Karpas-422 (cell line): ENCODE data around the gene HMCN2. TPM values are rescaled to one million over a fixed set of nuclear protein-coding genes. Genes with fewer than 3 reads are reported as not detected.
"Not testable (repeated sequence)": the region's sequence is repeated elsewhere in the genome, so short reads cannot be mapped to it uniquely, and the experiment has no call there.

ENCODE experiments used
- DNase-seq: peaks from one replicate; pipeline ENCODE4 v3.0.0-alpha.2; 2015
- H2AFZ ChIP-seq: fragments of 200-600 bp; sonication (generic); 2 replicates; pipeline ENCODE4 v1.6.1; 2014; ENCODE audit warnings: antibody characterized with exemption, low read length, mixed read lengths
- H3K27ac ChIP-seq: fragments of 200-600 bp; sonication (generic); 2 replicates; pipeline ENCODE4 v1.5.1; 2014; ENCODE audit warnings: mild to moderate bottlenecking, low read length, moderate library complexity
- H3K27me3 ChIP-seq: fragments of 200-600 bp; sonication (generic); 2 replicates; pipeline ENCODE4 v1.6.1; 2014; ENCODE audit warnings: low read length, mixed read lengths
- H3K36me3 ChIP-seq: fragments of 200-600 bp; sonication (generic); 2 replicates; pipeline ENCODE4 v1.6.1; 2014; ENCODE audit warnings: low read length, mixed read lengths; ENCODE audit not compliant: insufficient read depth
- H3K4me1 ChIP-seq: fragments of 200-600 bp; sonication (generic); 2 replicates; pipeline ENCODE4 v1.6.1; 2014; ENCODE audit warnings: mild to moderate bottlenecking, low read length, mixed read lengths
- H3K4me2 ChIP-seq: fragments of 200-600 bp; sonication (generic); 2 replicates; pipeline ENCODE4 v1.6.1; 2014; ENCODE audit warnings: low read length, low read depth, mild to moderate bottlenecking; ENCODE audit not compliant: poor library complexity, severe bottlenecking
- H3K4me3 ChIP-seq: fragments of 200-600 bp; sonication (generic); 2 replicates; pipeline ENCODE4 v1.5.1; 2014; ENCODE audit warnings: mild to moderate bottlenecking, antibody characterized with exemption, low read length, mixed read lengths
- H3K79me2 ChIP-seq: fragments of 200-600 bp; sonication (generic); 2 replicates; pipeline ENCODE4 v1.6.1; 2014; ENCODE audit warnings: mild to moderate bottlenecking, low read length, mixed read lengths
- H3K9ac ChIP-seq: fragments of 200-600 bp; sonication (generic); 2 replicates; pipeline ENCODE4 v1.6.0; 2014; ENCODE audit warnings: low read length
- H3K9me2 ChIP-seq: fragments of 200-600 bp; sonication (generic), shearing (Covaris generic); replicated peaks from 2 replicates; pipeline ENCODE4 v1.6.0; 2014; ENCODE audit warnings: mild to moderate bottlenecking, low read length, moderate library complexity; ENCODE audit not compliant: insufficient read depth
- H3K9me3 ChIP-seq: fragments of 300-700, 200-600 bp; sonication (generic); 2 replicates; pipeline ENCODE4 v1.6.1; 2014; ENCODE audit warnings: low read length, mixed read lengths
- H4K20me1 ChIP-seq: fragments of 200-600 bp; sonication (generic); 2 replicates; pipeline ENCODE4 v1.6.1; 2014; ENCODE audit warnings: mild to moderate bottlenecking, antibody characterized with exemption, low read length, low read depth; ENCODE audit not compliant: insufficient read depth
- total RNA-seq: library from RNA; depleted of rRNA; stranded (reverse); fragments of >200 nt; shearing (Covaris generic); gene quantifications from 2 replicates; pipeline ENCODE4 v1.2.3, GENCODE V29; 2014; ENCODE audit warnings: low replicate concordance

Gene HMCN2
- total RNA-seq, 1 experiment from 2014 or later: not detected

- not testable (repeated sequence) for H3K36me3 ChIP-seq, H3K79me2 ChIP-seq, H3K27ac ChIP-seq, H3K4me3 ChIP-seq, H3K9me3 ChIP-seq, DNase-seq, H4K20me1 ChIP-seq, H3K9ac ChIP-seq, H3K4me2 ChIP-seq, H3K9me2 ChIP-seq, H2AFZ ChIP-seq, H3K4me1 ChIP-seq, H3K27me3 ChIP-seq
Measured at GRCh38 chr9:130277525-130277924, 12.0 kb downstream of the HMCN2 start.

GRCh38 chr9:130283539-130284248 is 18.1 kb downstream of the HMCN2 start:
- Histone ChIP-seq H3K27me3 (no peaks in the 10 kb centered on the region), H4K20me1 (no peaks in the 10 kb centered on the region), H3K36me3 (no peaks in the 10 kb centered on the region), H3K9me3 (no peaks in the 10 kb centered on the region), H3K27ac (no peak overlapping the region), H2AFZ (no peak overlapping the region), H3K4me1 (no peaks in the 10 kb centered on the region), H3K4me2 (no peak overlapping the region), H3K9ac (no peak overlapping the region), H3K79me2 (no peaks in the 10 kb centered on the region), H3K9me2 (no peaks in the 10 kb centered on the region), H3K4me3 (no peak overlapping the region)
- no peak for DNase-seq

- Histone ChIP-seq H3K9me3 (no peaks in the 10 kb centered on the region), H3K4me3 (no peak overlapping the region), H3K27ac (no peak overlapping the region), H3K36me3 (no peaks in the 10 kb centered on the region), H2AFZ (no peak overlapping the region), H3K79me2 (no peaks in the 10 kb centered on the region), H3K4me1 (no peaks in the 10 kb centered on the region), H3K9me2 (no peaks in the 10 kb centered on the region), H3K27me3 (no peaks in the 10 kb centered on the region), H3K9ac (no peak overlapping the region), H4K20me1 (no peaks in the 10 kb centered on the region), H3K4me2 (no peak overlapping the region)
- DNase-seq: no peak
Measured at GRCh38 chr9:130284249-130284625, 18.7 kb downstream of the HMCN2 start.

- H3K36me3 ChIP-seq: no peaks in the 10 kb centered on the region
- no peak overlapping the region for H3K9ac ChIP-seq
- H3K4me3 ChIP-seq: no peak overlapping the region
- no peak overlapping the region for H3K27ac ChIP-seq
- no peaks in the 10 kb centered on the region for H3K9me3 ChIP-seq
- no peaks in the 10 kb centered on the region for H4K20me1 ChIP-seq
- H3K9me2 ChIP-seq: no peaks in the 10 kb centered on the region
- H3K27me3 ChIP-seq: no peaks in the 10 kb centered on the region
- no peak overlapping the region for H2AFZ ChIP-seq
- H3K4me1 ChIP-seq: no peaks in the 10 kb centered on the region
- DNase-seq: no peak
- H3K79me2 ChIP-seq: no peaks in the 10 kb centered on the region
- no peak overlapping the region for H3K4me2 ChIP-seq
Measured at GRCh38 chr9:130284690-130285089, 19.1 kb downstream of the HMCN2 start.

DNA sequence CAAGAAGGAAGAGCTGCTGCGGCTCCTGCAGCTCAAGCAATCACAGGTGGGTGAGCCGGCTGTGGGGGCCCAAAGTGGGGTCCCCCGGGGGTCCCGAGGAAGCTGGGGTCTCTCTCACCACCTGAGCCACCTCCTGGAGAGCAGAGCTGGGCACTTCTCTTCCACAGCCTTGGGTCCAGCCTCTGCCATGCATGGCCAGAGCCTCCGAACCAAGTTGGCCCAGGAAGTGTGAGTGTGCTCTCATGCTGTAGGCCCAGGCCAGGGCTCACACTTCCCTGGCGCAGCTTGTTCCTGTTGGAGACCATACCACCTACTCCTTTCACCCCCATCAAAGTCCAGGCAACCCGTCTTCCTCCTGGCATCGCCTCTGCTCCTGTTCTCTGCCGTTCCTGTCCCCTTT is 19.7 kb downstream of the HMCN2 start:
- Histone ChIP-seq H3K4me3 (no peak overlapping the region), H3K9me3 (no peaks in the 10 kb centered on the region), H3K9ac (no peak overlapping the region), H2AFZ (no peak overlapping the region), H3K4me1 (no peaks in the 10 kb centered on the region), H3K79me2 (no peaks in the 10 kb centered on the region), H3K9me2 (no peaks in the 10 kb centered on the region), H4K20me1 (no peaks in the 10 kb centered on the region), H3K36me3 (no peaks in the 10 kb centered on the region), H3K4me2 (no peak overlapping the region), H3K27ac (no peak overlapping the region), H3K27me3 (no peaks in the 10 kb centered on the region)
- no peak for DNase-seq

- no peaks in the 10 kb centered on the region for H3K9me3 ChIP-seq
- no peak overlapping the region for H3K9ac ChIP-seq
- no peaks in the 10 kb centered on the region for H3K36me3 ChIP-seq
- no peak overlapping the region for H3K4me2 ChIP-seq
- no peaks in the 10 kb centered on the region for H3K4me1 ChIP-seq
- H4K20me1 ChIP-seq: no peaks in the 10 kb centered on the region
- no peaks in the 10 kb centered on the region for H3K27me3 ChIP-seq
- DNase-seq: no peak
- H3K79me2 ChIP-seq: no peaks in the 10 kb centered on the region
- H3K4me3 ChIP-seq: no peak overlapping the region
- H3K9me2 ChIP-seq: no peaks in the 10 kb centered on the region
- no peak overlapping the region for H2AFZ ChIP-seq
- no peak overlapping the region for H3K27ac ChIP-seq
Measured at GRCh38 chr9:130286072-130286770, 20.7 kb downstream of the HMCN2 start.

- DNase-seq: no peak
- H3K9ac ChIP-seq: no peak overlapping the region
- H3K36me3 ChIP-seq: no peaks in the 10 kb centered on the region
- no peaks in the 10 kb centered on the region for H3K4me1 ChIP-seq
- H3K27me3 ChIP-seq: no peaks in the 10 kb centered on the region
- H3K4me3 ChIP-seq: no peak overlapping the region
- H3K9me3 ChIP-seq: no peaks in the 10 kb centered on the region
- H3K27ac ChIP-seq: no peak overlapping the region
- H4K20me1 ChIP-seq: no peaks in the 10 kb centered on the region
- no peaks in the 10 kb centered on the region for H3K79me2 ChIP-seq
- no peak overlapping the region for H2AFZ ChIP-seq
- no peak overlapping the region for H3K4me2 ChIP-seq
- no peaks in the 10 kb centered on the region for H3K9me2 ChIP-seq
Measured at GRCh38 chr9:130286781-130287428, 21.3 kb downstream of the HMCN2 start.

DNA sequence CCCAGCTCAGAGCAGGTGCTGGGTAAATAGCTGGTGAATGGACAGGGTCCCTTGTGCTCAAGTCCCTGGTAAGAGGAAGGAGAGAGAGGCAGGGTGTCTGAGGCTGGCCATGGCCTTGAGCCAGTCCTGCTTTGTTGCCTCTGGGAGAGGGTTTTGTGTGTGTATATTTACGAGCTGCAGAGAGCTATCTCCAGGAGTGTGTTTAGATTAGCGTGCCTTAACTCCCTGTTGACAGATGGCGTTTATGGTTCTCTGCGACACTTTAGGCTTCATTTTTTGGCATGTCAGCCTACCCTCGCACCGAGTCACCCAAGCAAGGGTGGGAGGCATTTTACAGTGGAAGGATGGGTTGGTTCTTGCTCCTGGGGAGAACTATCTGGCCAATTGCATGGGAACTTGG is 22.2 kb downstream of the HMCN2 start:
- H2AFZ ChIP-seq: no peak overlapping the region

More for the DNA sequence above, 22.2 kb downstream of the HMCN2 start:
- H3K27ac ChIP-seq: no peak overlapping the region
- H3K79me2 ChIP-seq: no peaks in the 10 kb centered on the region
- no peak overlapping the region for H3K4me2 ChIP-seq
- H3K9me2 ChIP-seq: no peaks in the 10 kb centered on the region
- H3K4me1 ChIP-seq: no peaks in the 10 kb centered on the region
- no peak overlapping the region for H3K9ac ChIP-seq
- H3K9me3 ChIP-seq: no peaks in the 10 kb centered on the region
- no peaks in the 10 kb centered on the region for H3K27me3 ChIP-seq
- no peaks in the 10 kb centered on the region for H4K20me1 ChIP-seq
- DNase-seq: no peak
- H3K36me3 ChIP-seq: no peaks in the 10 kb centered on the region
- no peak overlapping the region for H3K4me3 ChIP-seq
